ENCODE data around the gene TRIM14.

DNA sequence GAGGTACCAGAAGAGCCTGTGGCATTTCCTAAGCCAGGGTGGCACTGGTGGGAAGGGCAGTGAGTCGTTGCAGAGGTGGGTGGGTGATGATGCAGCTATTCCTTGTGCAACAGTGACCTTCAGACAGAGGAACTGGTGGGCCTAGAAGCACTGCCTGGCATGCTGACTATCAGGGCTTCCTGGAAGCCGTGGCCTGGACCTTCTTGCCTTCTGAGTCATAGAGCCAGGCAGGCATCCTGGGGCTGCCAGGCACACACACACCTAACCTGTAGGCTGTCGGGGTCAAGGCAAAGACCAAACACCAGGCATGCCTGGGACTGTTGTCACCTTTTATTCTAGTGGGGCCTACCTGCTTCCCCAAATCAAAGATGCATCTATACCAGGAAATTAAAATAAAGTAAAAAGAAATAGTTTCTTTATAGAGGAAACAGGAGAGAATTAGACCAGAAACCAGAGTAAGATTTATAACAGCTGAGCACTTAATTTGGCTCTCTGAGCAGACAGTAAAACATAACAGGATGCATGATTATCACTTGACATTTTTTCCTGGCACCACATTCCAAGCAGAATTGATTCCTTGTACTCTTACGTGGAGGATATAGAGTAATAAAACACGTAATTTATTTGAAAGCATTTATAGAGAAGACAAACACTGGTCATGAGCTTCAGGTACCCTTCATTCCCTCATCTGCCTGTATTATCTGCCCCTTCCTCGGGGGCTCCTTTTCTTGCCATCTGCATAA lies 37.4 kb downstream of the TRIM14 start:
- TF ChIP-seq POLR2A (IDR thresholded peaks at IDR 0.05) (no peak), EP300 (IDR thresholded peaks at IDR 0.05) (no peak)
- TF ChIP-seq, protein P1, sequence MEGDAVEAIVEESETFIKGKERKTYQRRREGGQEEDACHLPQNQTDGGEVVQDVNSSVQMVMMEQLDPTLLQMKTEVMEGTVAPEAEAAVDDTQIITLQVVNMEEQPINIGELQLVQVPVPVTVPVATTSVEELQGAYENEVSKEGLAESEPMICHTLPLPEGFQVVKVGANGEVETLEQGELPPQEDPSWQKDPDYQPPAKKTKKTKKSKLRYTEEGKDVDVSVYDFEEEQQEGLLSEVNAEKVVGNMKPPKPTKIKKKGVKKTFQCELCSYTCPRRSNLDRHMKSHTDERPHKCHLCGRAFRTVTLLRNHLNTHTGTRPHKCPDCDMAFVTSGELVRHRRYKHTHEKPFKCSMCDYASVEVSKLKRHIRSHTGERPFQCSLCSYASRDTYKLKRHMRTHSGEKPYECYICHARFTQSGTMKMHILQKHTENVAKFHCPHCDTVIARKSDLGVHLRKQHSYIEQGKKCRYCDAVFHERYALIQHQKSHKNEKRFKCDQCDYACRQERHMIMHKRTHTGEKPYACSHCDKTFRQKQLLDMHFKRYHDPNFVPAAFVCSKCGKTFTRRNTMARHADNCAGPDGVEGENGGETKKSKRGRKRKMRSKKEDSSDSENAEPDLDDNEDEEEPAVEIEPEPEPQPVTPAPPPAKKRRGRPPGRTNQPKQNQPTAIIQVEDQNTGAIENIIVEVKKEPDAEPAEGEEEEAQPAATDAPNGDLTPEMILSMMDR (IDR thresholded peaks at IDR 0.05): no peak

Measured in ovary (tissue), 3 donors.